ENCODE measurements around the gene BCL11A.

DNA sequence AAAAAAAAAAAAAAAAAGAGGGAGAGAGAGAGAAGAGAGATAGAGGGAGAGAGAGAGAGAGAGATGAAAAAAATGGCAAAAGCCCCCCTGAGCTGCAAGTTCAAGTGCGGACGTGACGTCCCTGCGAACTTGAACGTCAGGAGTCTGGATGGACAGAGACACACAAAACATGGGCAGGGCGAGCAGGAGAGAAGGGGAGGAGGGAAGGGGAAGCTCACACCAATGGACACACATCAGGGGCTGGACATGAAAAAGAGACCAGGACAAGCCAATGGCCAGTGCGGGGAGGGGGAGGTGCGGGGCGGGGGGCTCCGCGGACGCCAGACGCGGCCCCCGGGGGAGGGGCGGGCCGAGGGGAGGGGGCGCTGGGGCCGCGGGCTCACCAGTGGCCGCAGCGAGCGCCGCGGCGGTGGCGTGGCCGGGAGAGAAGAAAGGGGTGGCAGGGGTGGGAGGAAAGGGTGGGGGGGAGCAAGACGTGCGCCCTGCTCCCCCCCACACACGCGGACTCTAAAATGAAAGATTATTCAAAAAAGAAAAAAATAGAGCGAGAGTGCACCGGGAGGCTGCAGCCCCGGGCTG lies at the start of gene BCL11A:
- TF ChIP-seq, protein P1, sequence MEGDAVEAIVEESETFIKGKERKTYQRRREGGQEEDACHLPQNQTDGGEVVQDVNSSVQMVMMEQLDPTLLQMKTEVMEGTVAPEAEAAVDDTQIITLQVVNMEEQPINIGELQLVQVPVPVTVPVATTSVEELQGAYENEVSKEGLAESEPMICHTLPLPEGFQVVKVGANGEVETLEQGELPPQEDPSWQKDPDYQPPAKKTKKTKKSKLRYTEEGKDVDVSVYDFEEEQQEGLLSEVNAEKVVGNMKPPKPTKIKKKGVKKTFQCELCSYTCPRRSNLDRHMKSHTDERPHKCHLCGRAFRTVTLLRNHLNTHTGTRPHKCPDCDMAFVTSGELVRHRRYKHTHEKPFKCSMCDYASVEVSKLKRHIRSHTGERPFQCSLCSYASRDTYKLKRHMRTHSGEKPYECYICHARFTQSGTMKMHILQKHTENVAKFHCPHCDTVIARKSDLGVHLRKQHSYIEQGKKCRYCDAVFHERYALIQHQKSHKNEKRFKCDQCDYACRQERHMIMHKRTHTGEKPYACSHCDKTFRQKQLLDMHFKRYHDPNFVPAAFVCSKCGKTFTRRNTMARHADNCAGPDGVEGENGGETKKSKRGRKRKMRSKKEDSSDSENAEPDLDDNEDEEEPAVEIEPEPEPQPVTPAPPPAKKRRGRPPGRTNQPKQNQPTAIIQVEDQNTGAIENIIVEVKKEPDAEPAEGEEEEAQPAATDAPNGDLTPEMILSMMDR (IDR thresholded peaks at IDR 0.05; ENCODE audit: insufficient read depth, low read depth, low read length), result no peak
- no peak for TF ChIP-seq EZH2 (IDR thresholded peaks at IDR 0.05; ENCODE audit: insufficient read depth, low read length)
